Panc1 (cell line): Measurements from ENCODE around the gene SHC4. TPM values are rescaled to one million over a fixed set of nuclear protein-coding genes. Genes with fewer than 3 reads are reported as not detected.

Experiments used
- ATAC-seq: fragments of 200-7000 bp; cut with Tn5 transposase; 2 replicates; pipeline ENCODE4 v1.9.1; 2020; ENCODE audit warnings: mild to moderate bottlenecking, moderate library complexity
- BruUV-seq: library from RNA; stranded (reverse); fragments of 400-500 nt; replicated peaks from 2 replicates; lab custom pipeline; 2021; lab: Mats Ljungman, UMichigan
- CTCF ChIA-PET: fragments of 300-600 bp; sonication (Branson Sonifier 250); formaldehyde crosslinking; loops from one replicate; lab custom pipeline; 2022; ENCODE audit warnings: antibody characterized with exemption; lab: Charles Lee
- POLR2A ChIA-PET: fragments of 300-600 bp; sonication (Branson Sonifier 250); formaldehyde crosslinking; loops from one replicate; lab custom pipeline; 2022; ENCODE audit warnings: antibody characterized with exemption; lab: Charles Lee
- DNase-seq: peaks from one replicate; pipeline ENCODE4 v3.0.0-alpha.2; 2010; ENCODE audit warnings: low read depth, low spot score
- H3K27ac ChIP-seq: 2 replicates; pipeline ENCODE4 v1.5.1; 2011; ENCODE audit warnings: mild to moderate bottlenecking, low read length, inconsistent platforms
- H3K27me3 ChIP-seq: fragments of 200-500 bp; sonication (Bioruptor generic); 2 replicates; pipeline ENCODE4 v1.6.0; 2014; ENCODE audit warnings: low read length, inconsistent platforms; ENCODE audit not compliant: control insufficient read depth, insufficient read depth
- H3K36me3 ChIP-seq: fragments of 200-500 bp; sonication (Bioruptor generic); 2 replicates; pipeline ENCODE4 v1.5.1; 2014; ENCODE audit warnings: inconsistent platforms, mild to moderate bottlenecking, low read length, moderate library complexity; ENCODE audit not compliant: control insufficient read depth, insufficient read depth
- H3K4me1 ChIP-seq: 2 replicates; pipeline ENCODE4 v1.5.1; 2011; ENCODE audit warnings: inconsistent platforms, mild to moderate bottlenecking, low read length, moderate library complexity; ENCODE audit not compliant: control insufficient read depth, insufficient read depth
- H3K4me3 ChIP-seq, 2 experiments: 2 replicates each; pipeline ENCODE4 v1.5.1; 2011 to 2012; ENCODE audit warnings: low read depth in 2 of 2, low read length in 2 of 2, mild to moderate bottlenecking in 2 of 2, inconsistent platforms in 1 of 2, moderate library complexity in 1 of 2
- H3K9me3 ChIP-seq: fragments of 200-500 bp; sonication (Bioruptor generic); 2 replicates; pipeline ENCODE4 v1.5.1; 2014; ENCODE audit warnings: low read depth, mild to moderate bottlenecking, inconsistent platforms, low read length, moderate library complexity; ENCODE audit not compliant: control insufficient read depth, insufficient read depth
- POLR2AphosphoS5 ChIP-seq: IDR thresholded peaks from 2 replicates; pipeline ENCODE4 v1.6.1; 2012; ENCODE audit warnings: mild to moderate bottlenecking, low read depth, low read length, moderate library complexity
- SIN3A ChIP-seq: IDR thresholded peaks from 2 replicates; pipeline ENCODE4 v1.6.1; 2012; ENCODE audit warnings: low read depth, mild to moderate bottlenecking, low read length, moderate library complexity, borderline replicate concordance; ENCODE audit not compliant: insufficient read depth
- TCF7L2 ChIP-seq: IDR thresholded peaks from 2 replicates; pipeline ENCODE4 v1.6.1; 2011; ENCODE audit warnings: mild to moderate bottlenecking, low read depth, low read length, inconsistent platforms
- in situ Hi-C: cut with HindIII; loops from 2 replicates; pipeline ENCODE4 v1.10.0; 2016; ENCODE audit warnings: low sequenced_read_pairs, low pct_unique_long_range_greater_than_20kb
- intact Hi-C: fragments of 100-400 bp; cut with micrococcal nuclease; formaldehyde crosslinking; loops from one replicate; pipeline ENCODE4 v1.10.0; 2022; ENCODE audit not compliant: unreplicated experiment
- total RNA-seq: library from RNA; stranded (reverse); gene quantifications from one replicate; pipeline ENCODE4 v1.2.1, GENCODE V29; 2021; ENCODE audit not compliant: unreplicated experiment
- TF ChIP-seq, protein P1 (sequence below), 2 experiments: IDR thresholded peaks; 2 replicates each; pipeline ENCODE4 v1.6.1; 2011 to 2012; ENCODE audit warnings: low read depth in 2 of 2, control low read depth in 1 of 2, low read length in 1 of 2, mild to moderate bottlenecking in 1 of 2, moderate library complexity in 1 of 2; ENCODE audit not compliant: insufficient read depth in 1 of 2
- TF ChIP-seq, protein P2 (sequence below): fragments of 450-650 bp; IDR thresholded peaks from 2 replicates; pipeline ENCODE4 v1.5.1; 2017; ENCODE audit warnings: mild to moderate bottlenecking

Gene SHC4
- total RNA-seq, 1 experiment from 2014 or later: 0.10 TPM

DNA sequence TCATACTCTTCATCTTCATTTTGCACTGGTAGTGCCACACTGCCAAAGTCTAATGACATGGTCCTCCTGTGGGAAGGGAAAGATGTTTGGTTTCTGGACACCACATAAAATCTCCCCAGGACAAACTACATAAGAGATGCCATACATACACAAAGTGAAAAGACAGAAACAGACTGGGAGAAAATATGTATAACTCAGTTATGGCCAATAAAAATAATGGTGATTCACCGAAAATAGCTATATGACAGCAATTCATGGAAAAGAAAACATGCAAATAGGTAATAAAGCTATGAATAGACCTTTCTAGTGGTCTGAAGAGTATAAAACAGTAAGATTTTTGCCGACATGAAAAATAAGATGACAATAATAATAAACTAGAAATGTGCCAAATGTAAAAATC lies 158.1 kb downstream of the SHC4 start:
- CTCF ChIA-PET: no interaction called here
- no peaks in the 10 kb centered on the region for H3K27me3 ChIP-seq
- BruUV-seq: no TSS peak
- in situ Hi-C loops: no loop called here
- ATAC-seq (no peak), DNase-seq (no peak)
- H3K27ac ChIP-seq: no peak overlapping the region
- TF ChIP-seq POLR2AphosphoS5: no peak
- TF ChIP-seq TCF7L2: no peak
- TF ChIP-seq, protein P1, sequence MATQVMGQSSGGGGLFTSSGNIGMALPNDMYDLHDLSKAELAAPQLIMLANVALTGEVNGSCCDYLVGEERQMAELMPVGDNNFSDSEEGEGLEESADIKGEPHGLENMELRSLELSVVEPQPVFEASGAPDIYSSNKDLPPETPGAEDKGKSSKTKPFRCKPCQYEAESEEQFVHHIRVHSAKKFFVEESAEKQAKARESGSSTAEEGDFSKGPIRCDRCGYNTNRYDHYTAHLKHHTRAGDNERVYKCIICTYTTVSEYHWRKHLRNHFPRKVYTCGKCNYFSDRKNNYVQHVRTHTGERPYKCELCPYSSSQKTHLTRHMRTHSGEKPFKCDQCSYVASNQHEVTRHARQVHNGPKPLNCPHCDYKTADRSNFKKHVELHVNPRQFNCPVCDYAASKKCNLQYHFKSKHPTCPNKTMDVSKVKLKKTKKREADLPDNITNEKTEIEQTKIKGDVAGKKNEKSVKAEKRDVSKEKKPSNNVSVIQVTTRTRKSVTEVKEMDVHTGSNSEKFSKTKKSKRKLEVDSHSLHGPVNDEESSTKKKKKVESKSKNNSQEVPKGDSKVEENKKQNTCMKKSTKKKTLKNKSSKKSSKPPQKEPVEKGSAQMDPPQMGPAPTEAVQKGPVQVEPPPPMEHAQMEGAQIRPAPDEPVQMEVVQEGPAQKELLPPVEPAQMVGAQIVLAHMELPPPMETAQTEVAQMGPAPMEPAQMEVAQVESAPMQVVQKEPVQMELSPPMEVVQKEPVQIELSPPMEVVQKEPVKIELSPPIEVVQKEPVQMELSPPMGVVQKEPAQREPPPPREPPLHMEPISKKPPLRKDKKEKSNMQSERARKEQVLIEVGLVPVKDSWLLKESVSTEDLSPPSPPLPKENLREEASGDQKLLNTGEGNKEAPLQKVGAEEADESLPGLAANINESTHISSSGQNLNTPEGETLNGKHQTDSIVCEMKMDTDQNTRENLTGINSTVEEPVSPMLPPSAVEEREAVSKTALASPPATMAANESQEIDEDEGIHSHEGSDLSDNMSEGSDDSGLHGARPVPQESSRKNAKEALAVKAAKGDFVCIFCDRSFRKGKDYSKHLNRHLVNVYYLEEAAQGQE (IDR thresholded peaks at IDR 0.05; ENCODE audit: insufficient read depth in 1 of 2, low read depth in 2 of 2, low read length in 1 of 2): no peak
- TF ChIP-seq SIN3A: no peak
- TF ChIP-seq, protein P2, sequence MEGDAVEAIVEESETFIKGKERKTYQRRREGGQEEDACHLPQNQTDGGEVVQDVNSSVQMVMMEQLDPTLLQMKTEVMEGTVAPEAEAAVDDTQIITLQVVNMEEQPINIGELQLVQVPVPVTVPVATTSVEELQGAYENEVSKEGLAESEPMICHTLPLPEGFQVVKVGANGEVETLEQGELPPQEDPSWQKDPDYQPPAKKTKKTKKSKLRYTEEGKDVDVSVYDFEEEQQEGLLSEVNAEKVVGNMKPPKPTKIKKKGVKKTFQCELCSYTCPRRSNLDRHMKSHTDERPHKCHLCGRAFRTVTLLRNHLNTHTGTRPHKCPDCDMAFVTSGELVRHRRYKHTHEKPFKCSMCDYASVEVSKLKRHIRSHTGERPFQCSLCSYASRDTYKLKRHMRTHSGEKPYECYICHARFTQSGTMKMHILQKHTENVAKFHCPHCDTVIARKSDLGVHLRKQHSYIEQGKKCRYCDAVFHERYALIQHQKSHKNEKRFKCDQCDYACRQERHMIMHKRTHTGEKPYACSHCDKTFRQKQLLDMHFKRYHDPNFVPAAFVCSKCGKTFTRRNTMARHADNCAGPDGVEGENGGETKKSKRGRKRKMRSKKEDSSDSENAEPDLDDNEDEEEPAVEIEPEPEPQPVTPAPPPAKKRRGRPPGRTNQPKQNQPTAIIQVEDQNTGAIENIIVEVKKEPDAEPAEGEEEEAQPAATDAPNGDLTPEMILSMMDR: no peak
- POLR2A ChIA-PET: no interaction called here
- H3K4me3 ChIP-seq: no peak overlapping the region
- H3K9me3 ChIP-seq: no peaks in the 10 kb centered on the region
- no peaks in the 10 kb centered on the region; the same call in 1 of the 2 replicates for H3K36me3 ChIP-seq
- intact Hi-C loops: no loop called here
- peaks cover 13% of the 10 kb centered on the region for H3K4me1 ChIP-seq

DNA sequence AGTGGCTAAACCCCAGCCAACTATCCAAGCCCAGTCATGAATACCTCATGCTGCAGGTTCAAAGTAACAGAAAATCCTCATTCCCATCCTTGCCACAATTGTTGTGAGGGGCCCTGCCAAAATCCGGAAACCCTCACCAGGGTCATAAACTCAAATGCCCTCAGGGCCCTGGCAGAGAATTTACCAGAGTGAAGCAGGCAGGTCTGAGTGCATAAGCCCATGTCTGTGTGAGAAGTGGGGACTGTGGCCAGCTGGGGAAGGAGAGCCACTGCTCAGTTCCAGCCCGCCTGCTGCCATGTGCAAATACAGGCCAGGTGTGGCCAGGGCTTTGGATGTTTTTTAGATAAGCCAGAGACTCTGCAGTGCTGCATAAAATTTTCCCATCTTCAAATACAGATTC lies 159.8 kb downstream of the SHC4 start:
- Histone ChIP-seq H3K4me3 (no peak overlapping the region), H3K27me3 (no peaks in the 10 kb centered on the region), H3K27ac (no peak overlapping the region), H3K9me3 (no peaks in the 10 kb centered on the region), H3K36me3 (no peaks in the 10 kb centered on the region; the same call in 1 of the 2 replicates), H3K4me1 (no peaks in the 10 kb centered on the region; the same call in 1 of the 2 replicates)
- no peak for DNase-seq
- no peak for ATAC-seq
- no TSS peak for BruUV-seq
- TF ChIP-seq SIN3A: no peak
- no peak for TF ChIP-seq POLR2AphosphoS5
- no peak for TF ChIP-seq TCF7L2
- TF ChIP-seq, protein P1 (IDR thresholded peaks at IDR 0.05; ENCODE audit: insufficient read depth in 1 of 2, low read depth in 2 of 2, low read length in 1 of 2): no peak
- TF ChIP-seq, protein P2: no peak
- in situ Hi-C loops (no loop called here), intact Hi-C loops (no loop called here)
- ChIA-PET POLR2A (no interaction called here), CTCF (no interaction called here)
